ENCODE results near the gene ZNF143.
"Not testable (repeated sequence)": the region's sequence is repeated elsewhere in the genome, so short reads cannot be mapped to it uniquely, and the experiment has no call there.

ZNF143 gene

DNA sequence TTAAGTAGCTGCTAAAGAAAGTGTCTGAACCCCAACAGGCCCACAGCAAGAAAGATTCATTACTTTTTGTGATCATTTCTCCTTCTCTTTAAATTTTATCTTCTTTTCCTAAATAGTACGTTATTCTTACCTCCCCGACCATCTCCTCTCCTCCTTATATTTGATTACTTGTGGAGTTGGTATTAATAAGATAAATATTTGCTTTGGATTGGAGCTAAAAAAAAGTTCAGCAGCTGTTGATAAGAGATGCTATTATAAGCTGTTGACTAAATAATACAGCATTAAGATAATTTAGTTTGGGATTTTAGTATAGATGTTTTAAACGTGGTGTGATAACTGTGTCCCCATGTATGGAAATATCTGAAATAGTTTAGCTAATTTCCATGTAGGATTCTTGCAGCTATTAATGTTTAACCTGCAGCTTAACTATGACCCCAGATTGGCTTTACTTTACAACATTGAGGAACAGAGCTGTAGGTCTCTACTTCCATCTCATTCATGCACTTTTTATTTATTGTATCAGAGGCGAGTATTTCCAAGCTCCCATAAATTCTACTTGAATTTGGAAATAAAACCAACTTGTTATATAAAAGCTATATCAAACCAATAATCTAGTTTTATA, 37.8 kb downstream of the ZNF143 start:
- DNase-seq (ENCODE audit: low read depth in 2 of 2), result no peak

DNA sequence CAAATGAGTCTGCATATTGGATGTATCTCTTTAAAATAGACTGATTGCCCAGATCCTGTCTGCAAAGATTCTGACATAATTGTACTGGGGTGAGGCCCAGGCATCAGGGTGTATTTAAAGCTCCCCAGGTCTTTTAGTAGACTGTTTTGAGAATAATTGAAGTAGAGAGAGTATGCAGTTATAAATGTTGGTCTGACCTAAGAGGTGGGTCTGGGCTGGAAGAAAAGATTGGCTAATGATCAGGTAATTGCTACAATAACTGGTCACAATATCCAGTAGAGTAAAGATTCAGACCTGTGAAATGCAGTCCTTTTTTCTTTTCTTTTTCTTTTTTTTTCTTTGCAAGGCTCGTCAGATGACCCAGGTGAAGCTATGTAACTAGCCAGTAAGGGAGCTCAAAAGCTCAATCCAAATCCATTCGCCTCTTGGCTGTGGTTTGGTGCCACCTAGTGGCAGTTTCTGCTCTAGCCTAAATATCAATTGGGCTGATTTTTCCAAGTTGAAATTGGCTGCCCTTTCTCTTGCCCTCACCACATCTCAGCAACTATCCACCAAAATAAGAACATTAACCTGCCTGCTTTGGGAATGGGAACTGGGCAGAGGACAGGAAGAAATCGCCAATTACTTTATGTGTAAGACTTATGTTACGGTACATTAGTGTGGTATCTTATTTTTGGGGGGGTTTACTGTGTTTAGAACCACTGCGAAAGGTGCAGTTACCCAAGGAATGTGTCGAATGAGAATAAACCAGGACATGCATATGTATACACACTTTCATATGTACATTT, 45.9 kb downstream of the ZNF143 start:
- DNase-seq (ENCODE audit: low read depth in 2 of 2), result peak; percentile 48 to 75

DNA sequence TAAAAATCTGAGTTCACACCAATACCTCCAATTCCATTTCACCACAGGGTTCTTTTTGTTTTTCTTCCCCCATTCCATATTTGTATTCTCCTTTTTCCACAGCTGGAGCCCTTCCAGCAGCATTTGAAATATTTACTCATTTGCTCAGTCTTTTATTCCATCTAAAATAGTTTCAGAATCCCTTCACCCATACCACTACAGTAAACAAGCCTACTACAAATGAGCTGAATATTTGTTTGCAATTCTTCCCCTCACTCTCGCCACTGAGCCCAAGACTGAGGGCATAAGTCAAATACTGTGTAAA, 46.4 kb downstream of the ZNF143 start:
- DNase-seq (ENCODE audit: low read depth in 2 of 2), result no peak

DNA sequence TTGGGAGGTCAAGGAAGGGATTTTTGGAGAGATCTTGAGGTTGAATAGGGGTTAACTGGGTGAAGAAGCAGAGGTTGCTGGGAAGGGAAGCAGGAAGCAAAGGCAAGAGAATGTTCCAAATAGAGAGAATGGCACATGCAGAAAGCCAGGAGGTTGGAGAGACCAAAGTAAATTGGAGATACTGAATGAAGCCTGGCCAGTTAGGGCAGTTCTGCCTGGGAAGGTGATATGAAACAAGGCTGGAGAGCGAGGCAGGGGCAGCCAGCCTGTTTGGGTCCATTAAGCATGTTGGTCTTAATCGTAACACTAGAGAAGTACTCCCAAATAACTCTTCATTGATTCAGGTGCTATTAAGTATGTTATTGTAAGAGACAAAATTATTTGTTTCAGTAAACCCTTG, 48.2 kb downstream of the ZNF143 start:
- no peak for DNase-seq (ENCODE audit: low read depth in 2 of 2)

DNA sequence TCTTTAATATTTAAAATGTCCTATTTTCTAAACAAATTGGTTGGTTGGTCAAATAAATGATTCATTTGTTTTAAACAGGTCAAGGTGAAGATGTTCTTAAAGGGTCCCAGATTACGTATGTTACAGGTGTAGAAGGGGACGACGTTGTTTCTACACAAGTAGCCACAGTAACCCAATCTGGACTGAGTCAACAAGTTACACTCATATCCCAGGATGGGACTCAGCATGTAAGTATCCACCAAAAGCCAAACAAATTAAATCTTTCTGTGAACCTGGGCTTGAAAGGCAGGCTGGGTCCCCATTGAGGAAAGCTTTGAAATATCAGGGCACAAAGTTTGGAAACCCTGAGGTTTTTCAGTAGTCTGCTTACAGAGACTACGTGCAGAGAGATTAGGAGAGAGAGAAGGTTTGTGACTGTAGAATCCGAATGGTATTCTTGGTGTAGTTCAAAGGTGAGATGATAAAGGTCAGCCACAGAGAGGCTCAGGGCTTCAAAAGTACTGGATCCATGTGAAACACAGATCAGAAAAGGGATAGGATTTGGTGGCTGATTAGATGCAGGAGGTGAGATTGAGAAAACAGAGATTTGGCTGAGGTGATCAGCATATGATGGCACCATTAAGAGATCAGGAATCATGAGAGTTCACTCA, 51.7 kb downstream of the ZNF143 start:
- DNase-seq (ENCODE audit: low read depth in 2 of 2), result no peak

DNA sequence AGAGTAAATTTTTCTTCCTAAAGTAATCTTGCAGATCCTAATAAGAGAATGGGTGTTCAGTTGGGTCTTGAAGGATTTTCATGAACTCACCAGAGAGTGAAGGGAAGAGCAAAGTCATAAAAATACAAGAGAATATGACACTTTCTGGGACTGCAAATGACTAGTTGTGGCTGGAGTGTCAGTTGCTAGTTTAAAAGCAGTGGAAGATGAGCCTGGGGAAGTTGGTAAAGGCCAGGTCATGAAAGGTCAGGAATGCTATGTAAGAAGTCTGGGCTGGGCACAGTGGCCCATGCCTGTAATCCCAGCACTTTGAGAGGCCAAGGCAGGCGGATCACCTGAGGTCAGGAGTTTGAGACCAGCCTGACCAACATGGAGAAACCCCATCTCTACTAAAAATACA, 53.8 kb downstream of the ZNF143 start:
- not testable (repeated sequence) for DNase-seq (ENCODE audit: low read depth in 2 of 2)

DNA sequence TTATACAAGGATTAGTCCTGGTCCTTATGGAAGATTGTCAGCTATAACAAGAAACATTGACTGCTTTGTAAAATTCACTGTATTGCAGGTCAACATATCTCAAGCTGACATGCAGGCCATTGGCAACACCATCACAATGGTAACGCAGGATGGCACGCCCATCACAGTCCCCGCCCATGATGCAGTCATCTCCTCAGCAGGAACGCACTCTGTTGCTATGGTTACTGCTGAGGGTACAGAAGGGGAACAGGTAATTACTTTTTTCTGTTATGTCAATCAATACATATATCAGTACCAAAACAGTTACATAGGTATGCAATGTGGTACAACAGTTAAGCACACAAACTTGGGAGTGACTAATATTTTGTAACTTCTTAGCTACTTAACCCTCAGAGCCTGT, 55.3 kb downstream of the ZNF143 start:
- DNase-seq (ENCODE audit: low read depth in 2 of 2), result no peak

DNA sequence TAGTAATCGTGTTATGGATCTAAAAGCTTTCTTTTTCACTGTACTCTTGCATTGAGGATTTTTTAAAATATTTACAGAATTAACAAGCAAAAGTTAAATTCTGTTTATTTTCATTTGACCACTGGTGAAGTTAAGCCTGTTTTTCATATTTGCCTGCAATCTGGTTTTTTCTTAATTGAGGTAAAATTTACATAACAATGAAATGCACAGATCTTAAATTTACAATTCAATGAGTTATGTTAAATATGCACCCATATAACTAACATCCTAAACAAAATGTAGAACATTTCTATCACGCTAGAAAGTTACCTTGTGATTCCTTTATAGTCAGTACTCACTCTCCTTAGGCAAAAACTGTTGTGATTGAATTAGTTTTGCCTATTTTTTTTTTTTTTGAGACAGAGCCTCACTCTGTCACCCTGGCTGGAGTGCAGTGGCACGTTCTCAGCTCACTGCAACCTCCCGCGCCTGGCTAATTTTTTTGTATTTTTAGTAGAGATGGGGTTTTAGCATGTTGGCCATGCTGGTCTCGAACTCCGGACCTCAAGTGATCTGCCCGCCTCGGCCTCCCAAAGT, 58.1 kb downstream of the ZNF143 start:
- no peak for DNase-seq (ENCODE audit: low read depth in 2 of 2)

DNA sequence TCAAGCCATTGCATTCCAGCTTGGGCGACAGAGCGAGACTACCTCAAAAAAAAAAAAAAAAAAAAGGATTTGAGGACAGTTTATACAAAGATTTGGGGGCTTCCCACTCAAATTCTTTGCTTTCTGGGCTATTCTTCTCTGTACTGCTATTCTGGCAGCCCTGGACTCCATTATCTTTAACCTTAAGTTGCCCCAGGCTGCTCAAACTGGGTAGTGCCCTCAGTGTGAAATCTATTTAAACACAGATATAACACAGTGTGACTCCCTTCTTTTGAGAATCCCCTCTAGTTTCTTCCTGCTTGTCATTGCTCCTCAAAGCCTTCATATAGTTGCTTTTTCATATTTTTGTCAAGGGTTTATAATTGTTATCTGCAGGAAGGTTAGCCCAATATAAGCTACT, 63.2 kb downstream of the ZNF143 start:
- no peak for DNase-seq (ENCODE audit: low read depth in 2 of 2)

DNA sequence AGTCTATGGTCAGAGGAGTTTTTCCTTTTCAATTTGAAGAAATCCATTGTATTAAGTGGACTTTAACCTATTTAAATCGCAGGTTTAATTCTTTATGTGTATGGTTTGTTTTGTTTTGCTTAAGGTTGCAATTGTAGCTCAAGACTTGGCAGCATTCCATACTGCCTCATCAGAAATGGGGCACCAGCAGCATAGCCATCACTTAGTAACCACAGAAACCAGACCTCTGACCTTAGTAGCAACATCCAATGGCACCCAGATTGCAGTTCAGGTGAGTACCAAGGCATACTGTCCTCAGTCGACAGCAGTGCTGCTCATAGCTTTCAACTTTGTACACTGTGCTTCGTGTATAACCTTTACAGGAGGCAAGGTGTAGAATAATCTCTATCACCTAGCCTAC, 64.3 kb downstream of the ZNF143 start:
- DNase-seq (ENCODE audit: low read depth in 2 of 2), result no peak

DNA sequence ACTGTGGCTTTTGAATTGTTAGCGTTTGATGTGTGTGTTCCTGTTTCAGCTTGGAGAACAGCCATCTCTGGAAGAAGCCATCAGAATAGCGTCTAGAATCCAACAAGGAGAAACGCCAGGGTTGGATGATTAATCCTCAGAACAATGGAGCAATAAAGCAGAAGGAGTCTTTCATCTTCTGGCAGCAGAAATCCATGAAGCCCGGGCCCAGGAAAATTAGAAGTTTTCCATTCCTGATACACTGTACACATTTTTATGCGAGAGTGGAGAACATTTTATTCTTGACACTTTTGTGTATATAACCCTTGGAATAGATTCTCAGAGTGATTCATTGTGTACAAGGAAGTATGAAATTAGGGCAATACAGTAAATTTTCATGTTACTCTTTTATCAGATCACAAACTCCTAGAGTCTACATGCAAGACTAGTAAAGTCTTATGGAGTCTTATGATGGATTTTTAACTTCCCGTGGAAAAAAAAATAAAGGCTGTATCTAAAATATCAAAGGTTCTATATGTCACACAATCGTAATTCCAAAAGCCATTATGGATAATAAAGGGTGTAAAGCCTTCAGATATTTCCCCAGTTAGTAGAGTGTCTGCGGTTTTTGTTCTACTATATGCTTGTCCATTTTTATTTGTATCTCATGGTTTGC, 66.8 kb downstream of the ZNF143 start:
- DNase-seq (ENCODE audit: low read depth in 2 of 2), result no peak

DNA sequence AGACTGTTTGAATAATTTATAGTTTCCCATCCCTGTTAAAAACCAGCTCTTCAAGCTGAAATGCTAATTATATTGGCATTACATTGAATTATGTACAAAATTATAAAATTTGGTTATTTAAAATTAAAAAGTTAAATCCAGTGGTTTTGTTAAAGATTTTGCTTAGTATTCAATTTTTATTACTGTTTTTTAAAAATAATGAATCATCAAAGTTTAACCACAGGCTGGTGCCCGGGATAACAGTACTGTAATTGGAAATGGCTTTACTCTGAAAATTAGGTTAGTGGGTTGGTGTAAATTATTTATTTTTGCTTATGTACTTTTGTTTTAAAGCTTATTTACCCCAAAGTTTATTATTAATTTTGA, 67.3 kb downstream of the ZNF143 start:
- DNase-seq (ENCODE audit: low read depth in 2 of 2), result no peak

DNA sequence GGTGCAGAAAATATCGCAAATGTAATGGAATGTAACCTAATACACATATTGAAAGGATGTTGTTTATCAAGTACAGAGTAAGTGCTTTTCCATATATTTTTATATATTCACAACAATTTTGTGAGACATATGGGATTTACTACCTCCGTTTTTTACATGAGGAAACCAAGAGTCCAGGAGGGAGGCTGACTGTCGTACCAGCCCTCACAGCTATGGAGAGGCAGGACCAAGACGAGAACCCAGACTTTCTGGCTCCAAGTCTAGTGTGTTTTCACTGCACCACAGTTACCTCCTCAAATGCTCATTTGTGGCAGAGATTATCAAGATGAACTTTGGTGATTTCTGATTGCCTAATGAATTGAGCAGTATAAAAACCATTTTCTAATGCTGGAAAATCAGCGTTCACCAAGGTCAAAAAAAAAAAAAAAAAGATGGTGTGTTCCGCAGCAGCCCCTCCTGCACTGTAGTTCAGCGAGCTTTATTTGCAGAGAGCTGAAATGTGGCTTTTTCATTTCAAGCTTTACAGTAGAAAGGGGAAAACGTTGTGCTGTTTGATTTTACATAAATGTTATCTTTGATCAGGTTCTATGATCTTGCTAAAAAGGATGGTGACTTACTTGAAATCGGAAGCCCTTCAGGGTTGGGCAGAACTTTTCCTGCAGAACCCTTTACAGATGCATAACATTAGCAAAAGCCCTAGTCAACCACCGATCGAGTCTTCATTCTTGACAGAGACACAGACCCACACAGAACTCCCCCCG, 67.9 kb downstream of the ZNF143 start:
- DNase-seq (ENCODE audit: low read depth in 2 of 2), result no peak

DNA sequence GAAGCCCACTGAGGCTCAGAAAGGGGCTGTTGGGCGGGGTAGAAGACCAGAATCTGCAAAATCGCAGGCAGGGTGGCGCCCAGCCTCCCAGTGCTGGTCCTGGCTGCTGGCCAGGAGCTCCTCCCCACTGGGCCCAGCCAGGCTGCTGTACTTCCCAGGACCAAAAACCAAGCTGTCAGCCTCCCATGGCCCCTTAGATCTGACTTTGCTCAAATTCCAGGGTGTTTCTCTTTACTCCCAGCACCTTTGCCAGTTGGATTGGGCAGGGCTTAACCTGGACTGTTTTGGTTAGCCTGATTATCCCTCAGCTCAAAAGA, 68.5 kb downstream of the ZNF143 start:
- DNase-seq (ENCODE audit: low read depth in 2 of 2), result no peak

DNA sequence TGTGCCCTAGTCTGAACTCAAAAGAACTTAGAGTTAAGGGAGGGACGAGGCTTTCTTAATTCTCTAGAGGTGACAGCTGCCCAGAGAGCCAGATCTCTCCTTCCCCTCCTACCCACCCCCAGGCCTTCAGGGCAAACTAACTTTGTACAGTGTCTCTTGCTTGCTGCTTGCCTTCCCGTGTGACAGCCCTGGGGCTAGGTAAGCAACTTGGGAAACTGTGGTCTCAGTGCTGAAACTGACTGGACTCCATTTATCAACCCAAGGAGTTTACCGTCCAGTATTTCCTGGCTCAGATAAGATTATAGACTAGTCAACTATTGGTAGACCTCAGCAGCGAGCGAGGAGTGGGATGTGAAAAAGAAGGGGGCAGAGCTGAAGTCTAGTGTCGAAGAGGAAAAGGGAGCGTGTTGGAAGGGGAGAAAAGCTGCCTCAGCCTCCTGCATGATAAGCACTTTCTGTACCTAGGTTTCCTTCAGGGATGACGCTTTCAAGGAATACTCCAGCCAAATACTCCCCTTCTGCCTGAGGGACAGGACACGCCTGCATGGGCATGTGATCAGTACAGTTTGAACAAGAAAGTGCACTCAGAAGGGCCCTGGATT, 69.3 kb downstream of the ZNF143 start:
- DNase-seq (ENCODE audit: low read depth in 2 of 2), result no peak

DNA sequence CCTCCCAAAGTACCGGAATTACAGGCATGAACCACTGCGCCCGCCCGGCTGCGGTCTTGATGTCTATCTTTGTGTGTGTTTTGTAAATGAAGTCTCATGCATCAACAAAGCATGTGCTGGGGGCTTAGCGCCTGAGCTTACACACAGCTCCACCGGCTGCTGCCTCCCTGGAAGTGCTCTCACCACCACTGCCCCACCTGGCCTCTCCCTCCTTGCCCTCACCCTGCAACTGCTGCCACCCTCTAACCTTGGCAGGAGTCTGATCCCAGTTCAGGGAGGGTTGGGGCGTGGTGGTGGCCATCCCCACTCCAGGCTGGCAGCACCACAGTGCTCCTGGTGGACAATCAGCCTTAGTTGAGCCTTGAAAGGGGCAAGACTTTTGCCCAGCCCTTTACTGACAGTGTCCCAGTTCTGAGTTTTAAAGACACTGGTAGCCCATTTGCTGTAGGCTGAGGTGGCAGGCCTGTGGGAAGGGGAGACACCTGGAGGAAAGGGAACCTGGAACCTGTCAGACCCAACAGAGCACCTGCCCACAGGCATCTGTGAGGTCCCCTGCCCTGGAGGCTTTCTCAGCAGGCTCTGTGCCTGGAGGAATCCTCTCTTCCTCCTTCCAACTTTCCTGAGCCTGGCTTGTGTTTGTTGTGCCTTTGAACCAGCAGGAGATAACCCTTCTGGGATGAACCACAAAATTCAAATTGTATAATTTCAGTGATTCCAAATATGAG, 70.3 kb downstream of the ZNF143 start:
- DNase-seq (ENCODE audit: low read depth in 2 of 2), result no peak

DNA sequence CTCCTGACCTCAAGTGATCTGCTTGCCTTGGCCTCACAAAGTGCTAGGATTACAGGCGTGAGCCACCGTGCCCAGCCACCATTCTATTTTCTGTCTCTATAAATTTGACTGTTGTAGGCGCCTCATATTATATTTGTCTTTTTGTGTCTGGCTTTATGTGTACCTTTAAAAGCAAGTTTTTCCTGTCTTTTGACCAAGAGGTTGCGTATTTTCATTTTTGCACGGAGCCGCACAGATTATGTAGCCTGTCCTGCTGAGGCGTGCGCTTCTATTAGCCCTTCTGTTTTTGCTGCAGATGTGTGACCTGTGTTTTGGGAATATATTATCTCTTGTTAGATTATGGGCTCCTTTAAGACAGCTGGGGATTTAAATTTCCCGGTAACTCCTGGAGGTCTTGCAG, 72.2 kb downstream of the ZNF143 start:
- DNase-seq (ENCODE audit: low read depth in 2 of 2), result no peak

DNA sequence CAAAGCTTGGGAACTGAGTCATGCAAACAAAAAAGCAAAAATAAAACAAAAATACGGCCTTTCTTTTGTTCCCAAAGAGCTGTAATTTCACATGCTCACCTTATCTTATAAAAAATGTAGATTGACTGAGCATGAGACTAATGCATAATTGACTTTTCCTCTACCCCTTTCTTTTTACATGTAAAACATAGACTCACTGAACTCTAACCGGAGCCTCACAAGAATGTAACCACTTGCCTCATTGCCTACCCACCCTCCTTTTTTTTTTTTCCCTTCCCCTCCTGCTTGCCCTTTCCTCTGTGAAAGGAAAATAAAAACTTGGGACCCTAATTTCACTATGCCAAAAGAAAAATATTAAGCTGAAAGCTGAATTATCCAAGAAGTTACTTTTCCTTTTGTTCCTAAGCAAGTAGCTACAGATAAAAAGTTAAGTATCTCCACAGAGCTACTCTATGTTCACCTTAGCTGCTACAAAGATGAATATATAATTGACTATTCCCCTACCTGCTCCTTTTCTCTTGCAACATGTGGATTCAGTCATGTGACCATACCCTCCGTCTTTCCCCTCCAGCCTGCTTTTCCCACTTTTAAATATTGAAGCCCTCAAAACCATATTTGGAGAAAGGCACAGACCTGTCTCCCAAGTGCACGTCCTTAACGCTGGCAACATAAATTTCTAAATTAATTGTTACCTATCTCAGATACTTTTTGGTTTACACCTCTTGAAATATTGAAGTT, 73.1 kb downstream of the ZNF143 start:
- DNase-seq (ENCODE audit: low read depth in 2 of 2), result no peak

DNA sequence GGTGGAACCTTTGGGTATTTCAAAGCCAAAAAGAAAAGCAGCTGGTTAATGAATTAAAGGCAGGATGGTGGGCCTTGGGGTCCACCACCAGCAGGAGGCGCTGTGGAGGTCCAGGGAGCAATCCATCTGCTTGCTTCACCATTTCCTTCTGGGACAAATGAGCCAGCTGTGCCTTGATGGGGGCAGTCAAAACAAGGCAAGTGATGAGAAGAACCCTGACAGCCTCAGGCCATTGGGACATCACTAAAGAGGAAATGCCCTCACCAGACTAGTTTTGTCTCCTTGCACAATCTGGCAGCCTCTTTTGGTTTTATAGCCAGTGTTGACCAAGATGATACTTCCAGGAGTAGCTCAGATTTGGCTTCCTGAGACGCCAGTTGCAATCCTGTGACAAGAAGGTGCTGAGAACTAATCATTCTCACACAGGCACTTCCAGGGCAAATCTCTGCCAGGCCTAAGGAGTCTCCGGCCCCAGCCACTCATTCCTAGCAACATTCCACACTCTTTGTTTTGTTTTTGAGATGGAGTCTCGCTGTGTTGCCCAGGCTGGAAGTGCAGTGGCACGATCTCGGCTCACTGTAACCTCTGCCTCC, 74.5 kb downstream of the ZNF143 start:
- DNase-seq (ENCODE audit: low read depth in 2 of 2), result peak; percentile 57 to 84

DNA sequence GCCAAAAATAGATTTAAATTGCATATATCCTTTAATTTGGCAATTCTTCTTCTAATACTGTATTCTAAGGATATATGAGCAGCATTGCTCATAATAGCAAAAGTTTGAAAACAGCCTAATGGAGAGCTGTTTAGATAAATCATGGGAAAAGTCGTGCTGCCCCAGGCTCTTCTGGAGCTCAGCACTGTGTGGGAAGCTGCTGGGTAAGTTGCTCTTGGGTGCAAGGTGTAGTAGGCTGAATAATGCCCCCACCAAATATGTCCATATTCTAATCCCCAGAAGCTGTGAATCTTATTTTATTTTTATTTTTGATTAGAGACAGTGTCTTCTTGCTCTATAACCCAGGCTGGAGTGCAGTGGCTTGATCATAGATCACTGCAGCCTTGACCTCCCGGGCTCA, 77.7 kb downstream of the ZNF143 start:
- DNase-seq (ENCODE audit: low read depth in 2 of 2), result no peak
